Tibial nerve (tissue), 3 donors: Measurements from ENCODE around the gene ACSM3.

Source experiments
- POLR2A ChIP-seq, 2 donors: fragments of 450-650 bp; IDR thresholded peaks; one replicate each; pipeline ENCODE4 v1.6.1; 2017; ENCODE audit warnings: antibody characterized with exemption in 2 of 2, mild to moderate bottlenecking in 2 of 2, moderate library complexity in 2 of 2
- TF ChIP-seq, protein P1 (sequence below), 5 experiments: fragments of 200-600 bp in 3 of 5; fragments of 450-650 bp in 2 of 5; sonication (generic) in 3 of 5; IDR thresholded peaks; one replicate each; pipeline ENCODE4 v1.5.1; 2016 to 2019; ENCODE audit warnings: antibody characterized with exemption in 5 of 5, mild to moderate bottlenecking in 3 of 5, moderate library complexity in 2 of 5

- TF ChIP-seq, protein P1, sequence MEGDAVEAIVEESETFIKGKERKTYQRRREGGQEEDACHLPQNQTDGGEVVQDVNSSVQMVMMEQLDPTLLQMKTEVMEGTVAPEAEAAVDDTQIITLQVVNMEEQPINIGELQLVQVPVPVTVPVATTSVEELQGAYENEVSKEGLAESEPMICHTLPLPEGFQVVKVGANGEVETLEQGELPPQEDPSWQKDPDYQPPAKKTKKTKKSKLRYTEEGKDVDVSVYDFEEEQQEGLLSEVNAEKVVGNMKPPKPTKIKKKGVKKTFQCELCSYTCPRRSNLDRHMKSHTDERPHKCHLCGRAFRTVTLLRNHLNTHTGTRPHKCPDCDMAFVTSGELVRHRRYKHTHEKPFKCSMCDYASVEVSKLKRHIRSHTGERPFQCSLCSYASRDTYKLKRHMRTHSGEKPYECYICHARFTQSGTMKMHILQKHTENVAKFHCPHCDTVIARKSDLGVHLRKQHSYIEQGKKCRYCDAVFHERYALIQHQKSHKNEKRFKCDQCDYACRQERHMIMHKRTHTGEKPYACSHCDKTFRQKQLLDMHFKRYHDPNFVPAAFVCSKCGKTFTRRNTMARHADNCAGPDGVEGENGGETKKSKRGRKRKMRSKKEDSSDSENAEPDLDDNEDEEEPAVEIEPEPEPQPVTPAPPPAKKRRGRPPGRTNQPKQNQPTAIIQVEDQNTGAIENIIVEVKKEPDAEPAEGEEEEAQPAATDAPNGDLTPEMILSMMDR (IDR thresholded peaks at IDR 0.05): no peak
- TF ChIP-seq POLR2A (IDR thresholded peaks at IDR 0.05): no peak
Observed at GRCh38 chr16:20782470-20782869, 18.7 kb downstream of the ACSM3 start.
